Calu3 (cell line): ENCODE data around the gene CRTAP. TPM values are rescaled to one million over a fixed set of nuclear protein-coding genes. Genes with fewer than 3 reads are reported as not detected.

ENCODE experiments used
- BruUV-seq: library from RNA; stranded (reverse); fragments of 400-500 nt; replicated peaks from 2 replicates; lab custom pipeline; 2021; lab: Mats Ljungman, UMichigan
- CTCF ChIA-PET: fragments of 300-600 bp; sonication (Branson Sonifier 250); formaldehyde crosslinking; loops from one replicate; lab custom pipeline; 2022; ENCODE audit warnings: antibody characterized with exemption; lab: Charles Lee
- DNase-seq: peaks from one replicate; pipeline ENCODE4 v3.0.0; 2022
- H3K27ac Mint-ChIP-seq: one replicate; pipeline ENCODE4 v1.8.0; 2022; ENCODE audit warnings: mixed read lengths; ENCODE audit not compliant: unreplicated experiment
- H3K27me3 Mint-ChIP-seq: one replicate; pipeline ENCODE4 v1.8.0; 2022; ENCODE audit warnings: mixed read lengths; ENCODE audit not compliant: unreplicated experiment
- H3K36me3 Mint-ChIP-seq: one replicate; pipeline ENCODE4 v1.8.0; 2022; ENCODE audit warnings: mild to moderate bottlenecking, moderate library complexity, mixed read lengths; ENCODE audit not compliant: insufficient read depth, unreplicated experiment
- H3K4me1 Mint-ChIP-seq: one replicate; pipeline ENCODE4 v1.8.0; 2022; ENCODE audit warnings: mild to moderate bottlenecking, low read depth, mixed read lengths; ENCODE audit not compliant: unreplicated experiment
- H3K4me3 Mint-ChIP-seq: one replicate; pipeline ENCODE4 v1.8.0; 2022; ENCODE audit warnings: mild to moderate bottlenecking, low read depth, moderate library complexity, mixed read lengths; ENCODE audit not compliant: unreplicated experiment
- H3K9me3 Mint-ChIP-seq: one replicate; pipeline ENCODE4 v1.8.0; 2022; ENCODE audit warnings: low read depth, mixed read lengths; ENCODE audit not compliant: unreplicated experiment
- intact Hi-C: fragments of 100-400 bp; cut with micrococcal nuclease; formaldehyde crosslinking; loops from one replicate; pipeline ENCODE4 v1.10.0; 2022; ENCODE audit not compliant: unreplicated experiment
- total RNA-seq: library from RNA; stranded (reverse); gene quantifications from 2 replicates; pipeline ENCODE4 v1.2.3, GENCODE V29; 2022
- TF ChIP-seq, protein P1 (sequence below): fragments of 200-600 bp; IDR thresholded peaks from one replicate; pipeline ENCODE4 v1.8.0; 2022; ENCODE audit warnings: antibody characterized with exemption; ENCODE audit not compliant: unreplicated experiment

CRTAP gene
- total RNA-seq, 1 experiment from 2014 or later: 76.9 TPM

- intact Hi-C loops: no loop called here
Measured at GRCh38 chr3:33124638-33125037, 10.8 kb downstream of the CRTAP start.

GRCh38 chr3:33125840-33126239, 12.0 kb downstream of the CRTAP start:
- H3K36me3 Mint-ChIP-seq: no peaks in the 10 kb centered on the region
- intact Hi-C loops: no loop called here
- no peak overlapping the region for H3K4me3 Mint-ChIP-seq
- no peaks in the 10 kb centered on the region for H3K27me3 Mint-ChIP-seq
- H3K9me3 Mint-ChIP-seq: no peaks in the 10 kb centered on the region
- CTCF ChIA-PET: no interaction called here
- TF ChIP-seq, protein P1, sequence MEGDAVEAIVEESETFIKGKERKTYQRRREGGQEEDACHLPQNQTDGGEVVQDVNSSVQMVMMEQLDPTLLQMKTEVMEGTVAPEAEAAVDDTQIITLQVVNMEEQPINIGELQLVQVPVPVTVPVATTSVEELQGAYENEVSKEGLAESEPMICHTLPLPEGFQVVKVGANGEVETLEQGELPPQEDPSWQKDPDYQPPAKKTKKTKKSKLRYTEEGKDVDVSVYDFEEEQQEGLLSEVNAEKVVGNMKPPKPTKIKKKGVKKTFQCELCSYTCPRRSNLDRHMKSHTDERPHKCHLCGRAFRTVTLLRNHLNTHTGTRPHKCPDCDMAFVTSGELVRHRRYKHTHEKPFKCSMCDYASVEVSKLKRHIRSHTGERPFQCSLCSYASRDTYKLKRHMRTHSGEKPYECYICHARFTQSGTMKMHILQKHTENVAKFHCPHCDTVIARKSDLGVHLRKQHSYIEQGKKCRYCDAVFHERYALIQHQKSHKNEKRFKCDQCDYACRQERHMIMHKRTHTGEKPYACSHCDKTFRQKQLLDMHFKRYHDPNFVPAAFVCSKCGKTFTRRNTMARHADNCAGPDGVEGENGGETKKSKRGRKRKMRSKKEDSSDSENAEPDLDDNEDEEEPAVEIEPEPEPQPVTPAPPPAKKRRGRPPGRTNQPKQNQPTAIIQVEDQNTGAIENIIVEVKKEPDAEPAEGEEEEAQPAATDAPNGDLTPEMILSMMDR: no peak
- BruUV-seq: no TSS peak
- no peak overlapping the region for H3K27ac Mint-ChIP-seq
- DNase-seq: no peak
- H3K4me1 Mint-ChIP-seq: no peaks in the 10 kb centered on the region

More at GRCh38 chr3:33124638-33125037, 10.8 kb downstream of the CRTAP start:
- CTCF ChIA-PET: interaction anchor here (0.6 kb wide), 1 partner anchor 244 kb away, joined by 4 read pairs; no protein-coding TSS in a partner anchor
- H3K27ac Mint-ChIP-seq: no peak overlapping the region
- TF ChIP-seq, protein P1: no peak
- no peaks in the 10 kb centered on the region for H3K9me3 Mint-ChIP-seq
- H3K4me3 Mint-ChIP-seq: no peak overlapping the region
- no peaks in the 10 kb centered on the region for H3K36me3 Mint-ChIP-seq
- no TSS peak for BruUV-seq
- no peaks in the 10 kb centered on the region for H3K27me3 Mint-ChIP-seq
- no peak for DNase-seq
- H3K4me1 Mint-ChIP-seq: no peaks in the 10 kb centered on the region

DNA sequence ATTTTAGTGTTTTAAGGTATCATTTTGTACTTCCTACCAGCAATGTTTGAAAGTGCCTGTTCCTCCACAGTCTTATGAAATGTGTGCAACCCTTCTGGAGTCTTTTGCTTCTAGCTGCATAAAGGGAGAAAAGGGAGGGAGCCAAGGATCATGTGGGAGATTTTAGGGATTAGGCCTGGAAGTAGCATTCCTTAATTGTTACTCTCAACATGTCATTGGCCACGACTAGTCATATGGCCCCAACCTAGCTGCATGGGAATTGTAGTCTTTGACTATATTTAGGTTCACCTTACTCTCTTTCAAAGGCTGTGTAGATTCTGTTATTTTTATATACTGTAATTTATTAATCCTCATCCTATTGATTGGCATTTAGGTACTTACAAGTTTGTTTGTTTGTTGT, 14.9 kb downstream of the CRTAP start:
- H3K9me3 Mint-ChIP-seq: no peaks in the 10 kb centered on the region
- no TSS peak for BruUV-seq
- DNase-seq: no peak
- H3K36me3 Mint-ChIP-seq: no peaks in the 10 kb centered on the region
- no peak overlapping the region for H3K4me3 Mint-ChIP-seq
- no peaks in the 10 kb centered on the region for H3K27me3 Mint-ChIP-seq
- TF ChIP-seq, protein P1: no peak
- no peaks in the 10 kb centered on the region for H3K4me1 Mint-ChIP-seq
- intact Hi-C loops: no loop called here
- CTCF ChIA-PET: no interaction called here
- no peak overlapping the region for H3K27ac Mint-ChIP-seq

GRCh38 chr3:33130144-33130543, 16.3 kb downstream of the CRTAP start:
- no peaks in the 10 kb centered on the region for H3K27me3 Mint-ChIP-seq
- BruUV-seq: no TSS peak
- H3K4me1 Mint-ChIP-seq: no peaks in the 10 kb centered on the region
- no peak for DNase-seq
- H3K4me3 Mint-ChIP-seq: no peak overlapping the region
- TF ChIP-seq, protein P1: no peak
- H3K27ac Mint-ChIP-seq: no peak overlapping the region
- no peaks in the 10 kb centered on the region for H3K9me3 Mint-ChIP-seq
- intact Hi-C loops: loop anchor here (2.0 to 10.0 kb wide), 2 partner anchors 123 to 655 kb away; no protein-coding TSS in a partner anchor
- CTCF ChIA-PET: interaction anchor here (3.7 kb wide), 1 partner anchor 243 kb away, joined by 120 read pairs; no protein-coding TSS in a partner anchor
- H3K36me3 Mint-ChIP-seq: no peaks in the 10 kb centered on the region
